GM10248 (cell line): ENCODE results near the gene CDRT4.

Source experiments
- CTCF ChIA-PET: fragments of 300-600 bp; sonication (Branson Sonifier 250); formaldehyde crosslinking; extraction: SDS; loops from one replicate; lab custom pipeline; 2021; ENCODE audit warnings: antibody characterized with exemption; lab: Yijun Ruan, JAX
- POLR2A ChIA-PET: fragments of 350-650 bp; sonication (Branson Sonifier 250); formaldehyde crosslinking; extraction: SDS; loops from one replicate; lab custom pipeline; 2020; ENCODE audit warnings: antibody characterized with exemption; lab: Yijun Ruan, JAX
- DNase-seq: peaks from one replicate; pipeline ENCODE4 v3.0.0; 2012; ENCODE audit errors: extremely low spot score
- CTCF ChIP-seq: IDR thresholded peaks from 2 replicates; pipeline ENCODE4 v1.5.1; 2012; ENCODE audit warnings: mild to moderate bottlenecking, low read depth; ENCODE audit errors: extremely low read depth, missing control alignments, control extremely low read depth

The CDRT4 gene

GRCh38 chr17:15475631-15476354 lies 8.4 kb upstream of the CDRT4 start:
- no peak for DNase-seq
- TF ChIP-seq CTCF: no peak
- ChIA-PET CTCF (interaction anchor here (1.1 kb wide), 1 partner anchor 27 kb away, joined by 3 read pairs; no protein-coding TSS in a partner anchor), POLR2A (no interaction called here)

- TF ChIP-seq CTCF: no peak
- POLR2A ChIA-PET: no interaction called here
- DNase-seq: no peak
- CTCF ChIA-PET: no interaction called here
Observed at GRCh38 chr17:15472891-15473290, 5.5 kb upstream of the CDRT4 start.

DNA sequence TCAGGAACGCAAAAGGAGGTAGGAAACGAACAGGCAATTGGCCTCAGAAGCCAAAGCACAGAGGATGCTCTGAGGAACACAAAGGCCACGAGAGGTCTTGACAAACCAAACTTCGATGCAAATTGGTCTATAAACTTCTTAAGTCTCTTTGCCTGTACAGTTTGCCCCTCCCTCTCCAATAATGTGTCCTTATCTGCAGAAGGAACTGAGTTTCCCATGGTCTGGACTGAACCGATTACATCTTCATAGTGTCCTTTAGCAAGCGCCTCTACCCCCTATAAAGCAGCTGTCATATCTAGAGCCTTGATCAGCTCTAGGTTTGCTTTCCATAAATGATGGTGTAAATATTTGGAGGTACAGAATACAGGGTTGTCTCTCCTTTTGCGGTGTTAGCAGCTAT lies 3.1 kb upstream of the CDRT4 start:
- CTCF ChIA-PET: interaction anchor here (1.0 to 1.6 kb wide), 2 partner anchors 10 to 32 kb away, joined by 3 read pairs; no protein-coding TSS in a partner anchor
- no peak for TF ChIP-seq CTCF

GRCh38 chr17:15469260-15469659 lies 1.8 kb upstream of the CDRT4 start:
- CTCF ChIA-PET: interaction anchor here (1.6 kb wide), 1 partner anchor 34 kb away, joined by 3 read pairs; no protein-coding TSS in a partner anchor
- DNase-seq: no peak
- no peak for TF ChIP-seq CTCF
- POLR2A ChIA-PET: no interaction called here

More for the DNA sequence above, 3.1 kb upstream of the CDRT4 start:
- no peak for DNase-seq
- POLR2A ChIA-PET: no interaction called here

DNA sequence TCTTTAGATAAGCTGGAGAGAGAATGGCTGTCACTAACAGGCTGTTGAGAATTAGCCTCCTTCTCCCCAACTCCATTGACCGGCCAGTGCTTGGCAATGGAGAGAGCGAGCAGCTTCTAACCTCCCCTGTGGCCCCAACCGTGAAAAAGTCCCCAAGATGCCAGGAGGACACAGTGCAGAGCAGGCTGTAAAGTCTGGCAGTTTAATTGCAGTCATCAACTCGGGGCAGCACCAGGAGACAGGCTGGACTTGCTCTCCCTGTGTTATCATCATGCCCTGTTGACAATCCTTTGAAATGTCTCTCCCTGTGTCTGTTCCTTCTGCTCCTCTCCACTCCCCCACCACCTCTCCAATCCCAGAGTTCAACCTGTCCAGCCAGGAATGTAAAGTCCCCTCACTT lies 705 bp upstream of the CDRT4 start:
- ChIA-PET POLR2A (no interaction called here), CTCF (no interaction called here)
- no peak for DNase-seq
- TF ChIP-seq CTCF: no peak

DNA sequence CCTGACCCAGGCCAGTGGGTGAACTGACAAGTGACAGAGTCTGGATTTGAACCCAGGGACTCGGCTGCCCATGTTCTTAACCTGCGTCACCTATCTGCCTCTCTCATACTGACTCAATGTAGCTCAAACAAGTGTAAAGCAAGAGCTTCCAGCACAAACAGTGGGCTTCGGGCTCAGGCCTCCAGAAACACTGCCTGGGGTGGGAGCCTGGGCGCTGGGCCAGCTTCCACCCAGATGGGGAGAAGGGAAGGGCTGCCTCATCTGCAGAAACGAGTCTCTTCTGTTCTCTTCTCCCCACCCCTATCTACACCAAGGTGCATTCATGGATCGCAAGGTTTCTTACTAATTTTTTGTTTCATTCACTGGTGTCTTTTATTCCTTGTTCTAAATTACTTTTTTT lies 1.3 kb downstream of the CDRT4 start:
- no peak for TF ChIP-seq CTCF
- no peak for DNase-seq
- POLR2A ChIA-PET: no interaction called here
- CTCF ChIA-PET: interaction anchor here (1.4 kb wide), 1 partner anchor 19 kb away, joined by 4 read pairs; no protein-coding TSS in a partner anchor
